Activated naive CD4-positive, alpha-beta T cell treated with anti-CD3 and anti-CD28 coated beads, Interleukin-2, amount 50 U/mL, for 24 hours (primary cell): ENCODE data around the gene TEPSIN.

Source experiments
- H3K27ac Mint-ChIP-seq: one replicate; pipeline ENCODE4 v1.8.0; 2021; ENCODE audit warnings: mild to moderate bottlenecking, mixed read lengths
- H3K27me3 Mint-ChIP-seq: one replicate; pipeline ENCODE4 v1.8.0; 2021; ENCODE audit warnings: mixed read lengths
- H3K36me3 Mint-ChIP-seq: one replicate; pipeline ENCODE4 v1.8.0; 2021; ENCODE audit warnings: mixed read lengths
- H3K4me1 Mint-ChIP-seq: one replicate; pipeline ENCODE4 v1.8.0; 2021; ENCODE audit warnings: mixed read lengths
- H3K4me3 Mint-ChIP-seq: one replicate; pipeline ENCODE4 v1.8.0; 2021; ENCODE audit warnings: mild to moderate bottlenecking, mixed read lengths
- H3K9me3 Mint-ChIP-seq: one replicate; pipeline ENCODE4 v1.8.0; 2021; ENCODE audit warnings: mixed read lengths

The TEPSIN gene

DNA sequence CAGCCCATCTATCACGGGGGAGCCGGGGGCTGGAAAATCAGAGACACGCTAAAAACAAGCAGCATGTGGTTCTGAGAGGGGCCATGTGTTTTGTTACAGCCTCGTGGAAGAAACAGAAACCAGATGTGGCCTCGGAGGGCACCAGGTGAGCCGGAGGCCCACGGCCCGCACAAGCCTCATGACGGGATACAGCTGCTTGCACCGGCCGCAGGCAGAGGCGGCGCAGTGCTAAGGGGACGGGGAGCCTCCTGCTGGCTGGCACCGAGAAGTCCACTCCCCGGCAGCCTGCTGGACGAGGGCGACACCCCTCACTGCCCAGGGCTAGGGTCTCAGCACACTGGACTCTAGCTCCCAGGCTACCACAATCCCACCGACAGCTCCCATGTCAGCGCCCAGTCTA lies 19.4 kb upstream of the TEPSIN start:
- Mint-ChIP-seq H3K27me3 (no peaks in the 10 kb centered on the region), H3K36me3 (no peaks in the 10 kb centered on the region), H3K9me3 (no peaks in the 10 kb centered on the region), H3K4me1 (peaks cover 6% of the 10 kb centered on the region), H3K27ac (no peak overlapping the region), H3K4me3 (no peak overlapping the region)

- H3K36me3 Mint-ChIP-seq, result peaks cover 3% of the 10 kb centered on the region
- no peaks in the 10 kb centered on the region for H3K27me3 Mint-ChIP-seq
- H3K9me3 Mint-ChIP-seq, result no peaks in the 10 kb centered on the region
- H3K27ac Mint-ChIP-seq, result no peak overlapping the region
- H3K4me3 Mint-ChIP-seq, result no peak overlapping the region
- H3K4me1 Mint-ChIP-seq, result peaks cover 9% of the 10 kb centered on the region
Measured at GRCh38 chr17:81257533-81257932, 18.7 kb upstream of the TEPSIN start.

- H3K4me3 Mint-ChIP-seq, result no peak overlapping the region
- H3K9me3 Mint-ChIP-seq, result no peaks in the 10 kb centered on the region
- peaks cover 5% of the 10 kb centered on the region for H3K36me3 Mint-ChIP-seq
- H3K27me3 Mint-ChIP-seq, result no peaks in the 10 kb centered on the region
- peaks cover 9% of the 10 kb centered on the region for H3K4me1 Mint-ChIP-seq
- no peak overlapping the region for H3K27ac Mint-ChIP-seq
Measured at GRCh38 chr17:81256616-81257015, 17.8 kb upstream of the TEPSIN start.

DNA sequence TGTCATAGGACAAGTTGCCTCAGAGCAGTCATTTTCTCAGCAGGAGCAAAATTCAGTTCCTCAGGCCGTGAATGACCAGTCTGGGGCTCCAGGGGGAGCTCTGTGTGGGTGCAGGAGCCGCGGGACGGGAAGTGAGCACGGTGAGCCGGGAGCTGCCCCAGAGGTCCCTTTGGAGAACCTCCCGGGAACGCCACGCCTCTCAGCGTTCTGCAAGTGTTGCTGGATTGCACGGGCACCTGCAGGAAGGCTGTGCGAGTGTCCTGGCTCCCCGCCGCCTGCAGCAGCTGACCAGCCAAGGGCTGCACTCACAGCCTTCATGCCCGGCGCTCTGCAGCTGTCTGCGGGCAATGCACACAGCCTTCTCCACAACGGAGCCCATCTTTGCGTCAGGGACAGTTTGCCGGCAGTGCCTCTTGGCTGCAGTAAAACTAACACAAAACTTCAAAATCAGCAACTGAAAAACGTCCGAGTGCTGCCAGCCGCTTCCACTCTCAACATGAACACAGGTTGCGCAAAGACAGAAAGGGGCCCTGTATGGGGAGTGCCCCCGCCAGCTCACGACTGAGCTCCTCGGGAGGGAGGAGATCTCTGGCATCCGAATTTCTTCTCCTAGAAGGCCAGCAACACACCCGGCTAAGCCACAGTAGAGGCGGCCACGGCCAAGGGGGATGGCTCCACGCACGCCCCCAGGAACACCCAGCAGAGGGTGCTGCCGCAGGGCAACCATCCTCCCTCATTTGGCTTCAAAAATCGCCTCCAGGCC lies 16.3 kb upstream of the TEPSIN start:
- no peaks in the 10 kb centered on the region for H3K27me3 Mint-ChIP-seq
- no peaks in the 10 kb centered on the region for H3K9me3 Mint-ChIP-seq
- no peak overlapping the region for H3K27ac Mint-ChIP-seq
- H3K4me1 Mint-ChIP-seq, result peaks cover 9% of the 10 kb centered on the region
- peaks cover 5% of the 10 kb centered on the region for H3K36me3 Mint-ChIP-seq
- H3K4me3 Mint-ChIP-seq, result no peak overlapping the region

- Mint-ChIP-seq H3K36me3 (peaks cover 6% of the 10 kb centered on the region), H3K27ac (peak overlapping the region; percentile 10), H3K4me1 (peaks cover 9% of the 10 kb centered on the region), H3K9me3 (no peaks in the 10 kb centered on the region), H3K4me3 (no peak overlapping the region), H3K27me3 (no peaks in the 10 kb centered on the region)
Measured at GRCh38 chr17:81253358-81254131, 14.7 kb upstream of the TEPSIN start.

- no peak overlapping the region for H3K4me3 Mint-ChIP-seq
- H3K27me3 Mint-ChIP-seq, result no peaks in the 10 kb centered on the region
- H3K27ac Mint-ChIP-seq, result no peak overlapping the region
- no peaks in the 10 kb centered on the region for H3K9me3 Mint-ChIP-seq
- H3K4me1 Mint-ChIP-seq, result peaks cover 9% of the 10 kb centered on the region
- peaks cover 6% of the 10 kb centered on the region for H3K36me3 Mint-ChIP-seq
Measured at GRCh38 chr17:81252987-81253329, 14.1 kb upstream of the TEPSIN start.

DNA sequence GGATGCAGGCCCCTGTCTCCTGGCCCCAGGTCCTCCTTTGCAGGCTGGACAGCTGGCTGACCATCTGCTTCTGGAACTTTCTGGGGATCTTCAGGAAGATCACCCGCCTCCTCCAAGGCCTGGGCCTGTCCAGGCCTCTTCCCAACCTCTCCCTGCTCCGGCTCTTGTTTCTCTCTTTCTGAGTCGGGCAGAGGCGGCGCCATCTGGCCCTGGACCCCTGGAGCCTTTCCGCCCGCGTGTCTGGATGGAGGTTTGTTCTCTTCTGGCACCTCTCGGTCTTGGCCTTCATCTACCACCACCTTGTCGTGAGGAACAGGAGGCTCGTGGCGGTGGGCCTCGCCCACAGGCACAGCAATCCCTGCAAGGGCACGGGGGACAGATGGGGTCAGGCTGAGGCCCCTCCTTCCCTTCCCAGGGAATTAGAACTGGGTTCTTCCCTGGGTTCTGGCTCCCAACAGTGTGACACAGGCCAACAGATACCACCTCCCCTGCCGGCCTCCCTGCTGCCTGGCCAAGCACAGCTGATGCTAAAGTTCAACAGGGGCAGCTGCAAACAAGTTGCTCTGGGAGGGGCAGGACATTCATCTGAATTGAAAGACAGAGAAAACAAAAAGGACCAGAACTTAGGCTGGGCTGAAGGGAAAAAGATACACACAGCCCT lies 13.6 kb upstream of the TEPSIN start:
- H3K4me1 Mint-ChIP-seq, result peaks cover 9% of the 10 kb centered on the region
- no peak overlapping the region for H3K4me3 Mint-ChIP-seq
- no peaks in the 10 kb centered on the region for H3K9me3 Mint-ChIP-seq
- H3K27ac Mint-ChIP-seq, result no peak overlapping the region
- no peaks in the 10 kb centered on the region for H3K27me3 Mint-ChIP-seq
- peaks cover 6% of the 10 kb centered on the region for H3K36me3 Mint-ChIP-seq

- Mint-ChIP-seq H3K9me3 (no peaks in the 10 kb centered on the region), H3K27ac (no peak overlapping the region), H3K4me1 (peaks cover 9% of the 10 kb centered on the region), H3K4me3 (no peak overlapping the region), H3K27me3 (no peaks in the 10 kb centered on the region), H3K36me3 (peaks cover 6% of the 10 kb centered on the region)
Measured at GRCh38 chr17:81251709-81252301, 12.9 kb upstream of the TEPSIN start.

- H3K4me3 Mint-ChIP-seq, result no peak overlapping the region
- H3K27me3 Mint-ChIP-seq, result no peaks in the 10 kb centered on the region
- peaks cover 6% of the 10 kb centered on the region for H3K36me3 Mint-ChIP-seq
- no peak overlapping the region for H3K27ac Mint-ChIP-seq
- H3K9me3 Mint-ChIP-seq, result no peaks in the 10 kb centered on the region
- H3K4me1 Mint-ChIP-seq, result peaks cover 9% of the 10 kb centered on the region
Measured at GRCh38 chr17:81251094-81251708, 12.3 kb upstream of the TEPSIN start.

DNA sequence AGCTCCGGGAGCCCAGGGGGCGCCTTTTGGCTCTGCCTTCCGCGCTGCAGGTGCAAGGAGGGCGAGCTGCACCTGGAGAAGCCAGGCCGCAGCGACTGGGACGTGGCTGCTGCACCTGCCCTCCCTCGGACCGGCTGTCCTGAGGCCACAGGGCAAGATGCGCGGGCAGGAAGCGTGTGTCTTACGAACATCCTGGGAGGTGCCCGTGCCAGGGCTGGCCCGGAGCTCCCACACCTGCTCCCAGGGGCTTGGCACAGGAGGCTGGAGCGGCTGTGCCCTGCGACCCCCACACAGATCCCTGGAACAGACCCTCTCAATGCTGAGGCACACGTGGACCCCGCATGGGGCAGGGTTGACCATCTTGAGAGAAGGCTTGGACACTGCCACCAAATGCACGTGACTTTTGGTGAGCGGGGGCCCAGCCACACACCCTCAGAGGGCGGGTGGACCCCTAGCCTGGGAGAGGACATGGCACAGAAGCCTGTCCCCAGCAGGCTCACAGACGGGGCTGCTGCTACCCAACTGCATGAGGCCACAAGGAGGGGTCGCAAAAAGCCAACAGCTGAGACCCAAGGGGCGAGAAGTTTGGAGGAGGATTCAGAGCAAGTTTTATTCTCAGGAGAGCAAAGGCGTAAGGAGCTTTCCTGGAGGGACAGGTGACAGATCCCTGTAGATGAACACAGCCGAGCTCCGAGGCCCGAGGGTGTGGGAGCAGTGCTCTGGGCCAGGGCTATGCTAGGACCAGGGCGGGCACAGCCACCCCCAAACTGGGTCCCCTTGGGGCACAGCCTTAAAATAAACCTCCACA lies 11.6 kb upstream of the TEPSIN start:
- H3K27ac Mint-ChIP-seq, result no peak overlapping the region
- H3K27me3 Mint-ChIP-seq, result no peaks in the 10 kb centered on the region
- peaks cover 9% of the 10 kb centered on the region for H3K4me1 Mint-ChIP-seq
- H3K9me3 Mint-ChIP-seq, result no peaks in the 10 kb centered on the region
- no peak overlapping the region for H3K4me3 Mint-ChIP-seq
- H3K36me3 Mint-ChIP-seq, result peaks cover 6% of the 10 kb centered on the region

GRCh38 chr17:81249223-81250040 lies 10.6 kb upstream of the TEPSIN start:
- H3K27me3 Mint-ChIP-seq, result no peaks in the 10 kb centered on the region
- H3K36me3 Mint-ChIP-seq, result peaks cover 6% of the 10 kb centered on the region
- no peak overlapping the region for H3K27ac Mint-ChIP-seq
- H3K4me3 Mint-ChIP-seq, result no peak overlapping the region
- H3K4me1 Mint-ChIP-seq, result peaks cover 12% of the 10 kb centered on the region
- H3K9me3 Mint-ChIP-seq, result no peaks in the 10 kb centered on the region

- no peak overlapping the region for H3K4me3 Mint-ChIP-seq
- peaks cover 10% of the 10 kb centered on the region for H3K4me1 Mint-ChIP-seq
- H3K27me3 Mint-ChIP-seq, result no peaks in the 10 kb centered on the region
- peaks cover 6% of the 10 kb centered on the region for H3K36me3 Mint-ChIP-seq
- H3K27ac Mint-ChIP-seq, result no peak overlapping the region
- H3K9me3 Mint-ChIP-seq, result no peaks in the 10 kb centered on the region
Measured at GRCh38 chr17:81248649-81249048, 9.8 kb upstream of the TEPSIN start.

GRCh38 chr17:81247339-81247990 lies 8.6 kb upstream of the TEPSIN start:
- Mint-ChIP-seq H3K27ac (no peak overlapping the region), H3K4me1 (peaks cover 3% of the 10 kb centered on the region), H3K27me3 (no peaks in the 10 kb centered on the region), H3K36me3 (peaks cover 3% of the 10 kb centered on the region), H3K4me3 (no peak overlapping the region), H3K9me3 (no peaks in the 10 kb centered on the region)
